HG03108 (cell line): Measurements from ENCODE around the gene USP48.
"Not testable (repeated sequence)": the region's sequence is repeated elsewhere in the genome, so short reads cannot be mapped to it uniquely, and the experiment has no call there.

Experiments
- ATAC-seq: cut with Tn5 transposase; IDR thresholded peaks from one replicate; pipeline ENCODE4 v1.9.1; 2021; ENCODE audit warnings: moderate library complexity; ENCODE audit not compliant: unreplicated experiment

USP48 gene

GRCh38 chr1:21776925-21777324, 6.0 kb downstream of the USP48 start:
- ATAC-seq: not testable (repeated sequence)

- ATAC-seq: no peak
Measured at GRCh38 chr1:21775985-21776562, 6.9 kb downstream of the USP48 start.

- no peak for ATAC-seq
Measured at GRCh38 chr1:21775550-21775914, 7.4 kb downstream of the USP48 start.

GRCh38 chr1:21774835-21775549, 8.0 kb downstream of the USP48 start:
- no peak for ATAC-seq

GRCh38 chr1:21773585-21773984, 9.4 kb downstream of the USP48 start:
- peak; percentile 63 for ATAC-seq

GRCh38 chr1:21771672-21772071, 11.3 kb downstream of the USP48 start:
- ATAC-seq: not testable (repeated sequence)

- ATAC-seq: not testable (repeated sequence)
Measured at GRCh38 chr1:21770602-21771001, 12.3 kb downstream of the USP48 start.

- no peak for ATAC-seq
Measured at GRCh38 chr1:21770201-21770600, 12.7 kb downstream of the USP48 start.

- ATAC-seq: not testable (repeated sequence)
Measured at GRCh38 chr1:21767106-21767505, 15.8 kb downstream of the USP48 start.

- no peak for ATAC-seq
Measured at GRCh38 chr1:21766210-21766609, 16.7 kb downstream of the USP48 start.

- ATAC-seq: no peak
Measured at GRCh38 chr1:21764615-21765423, 18.1 kb downstream of the USP48 start.

GRCh38 chr1:21763694-21764419, 19.1 kb downstream of the USP48 start:
- no peak for ATAC-seq

GRCh38 chr1:21763236-21763635, 19.7 kb downstream of the USP48 start:
- no peak for ATAC-seq

- no peak for ATAC-seq
Measured at GRCh38 chr1:21762022-21762404, 20.9 kb downstream of the USP48 start.

- ATAC-seq: no peak
Measured at GRCh38 chr1:21761052-21761451, 21.9 kb downstream of the USP48 start.

GRCh38 chr1:21759818-21760217, 23.1 kb downstream of the USP48 start:
- no peak for ATAC-seq

- no peak for ATAC-seq
Measured at GRCh38 chr1:21759182-21759581, 23.8 kb downstream of the USP48 start.

GRCh38 chr1:21758614-21759013, 24.3 kb downstream of the USP48 start:
- ATAC-seq: no peak

- ATAC-seq: no peak
Measured at GRCh38 chr1:21756393-21757089, 26.4 kb downstream of the USP48 start.

GRCh38 chr1:21755067-21755466, 27.9 kb downstream of the USP48 start:
- ATAC-seq: no peak

- ATAC-seq: no peak
Measured at GRCh38 chr1:21754583-21754982, 28.4 kb downstream of the USP48 start.
